Osteocyte (in vitro differentiated cells): ENCODE results near the gene RGS11. TPM values are rescaled to one million over a fixed set of nuclear protein-coding genes. Genes with fewer than 3 reads are reported as not detected.
"Not testable (repeated sequence)": the region's sequence is repeated elsewhere in the genome, so short reads cannot be mapped to it uniquely, and the experiment has no call there.

Source experiments
- DNase-seq: peaks from one replicate; pipeline ENCODE4 v3.0.0; 2021; ENCODE audit warnings: mixed read lengths; ENCODE audit not compliant: unreplicated experiment; ENCODE audit errors: extremely low spot score
- H3K27ac Mint-ChIP-seq: one replicate; pipeline ENCODE4 v1.8.0; 2021; ENCODE audit warnings: mild to moderate bottlenecking, mixed read lengths; ENCODE audit not compliant: unreplicated experiment
- H3K27me3 Mint-ChIP-seq: one replicate; pipeline ENCODE4 v1.8.0; 2021; ENCODE audit warnings: mixed read lengths; ENCODE audit not compliant: unreplicated experiment
- H3K36me3 Mint-ChIP-seq: one replicate; pipeline ENCODE4 v1.8.0; 2021; ENCODE audit warnings: mixed read lengths; ENCODE audit not compliant: unreplicated experiment
- H3K4me1 Mint-ChIP-seq: one replicate; pipeline ENCODE4 v1.8.0; 2021; ENCODE audit warnings: mixed read lengths; ENCODE audit not compliant: unreplicated experiment
- H3K4me3 Mint-ChIP-seq: one replicate; pipeline ENCODE4 v1.8.0; 2021; ENCODE audit warnings: mild to moderate bottlenecking, moderate library complexity, mixed read lengths; ENCODE audit not compliant: unreplicated experiment
- H3K9me3 Mint-ChIP-seq: one replicate; pipeline ENCODE4 v1.8.0; 2021; ENCODE audit warnings: mixed read lengths; ENCODE audit not compliant: unreplicated experiment
- total RNA-seq: library from RNA; stranded (reverse); gene quantifications from 2 replicates; pipeline ENCODE4 v1.2.1, GENCODE V29; 2021
- TF ChIP-seq, protein P1 (sequence below): fragments of 200-600 bp; sonication (generic); IDR thresholded peaks from 2 replicates; pipeline ENCODE4 v1.5.0; 2021; ENCODE audit warnings: antibody characterized with exemption, mild to moderate bottlenecking, moderate library complexity

The RGS11 gene
- total RNA-seq, 1 donor from 2014 or later, result 9.5 TPM

DNA sequence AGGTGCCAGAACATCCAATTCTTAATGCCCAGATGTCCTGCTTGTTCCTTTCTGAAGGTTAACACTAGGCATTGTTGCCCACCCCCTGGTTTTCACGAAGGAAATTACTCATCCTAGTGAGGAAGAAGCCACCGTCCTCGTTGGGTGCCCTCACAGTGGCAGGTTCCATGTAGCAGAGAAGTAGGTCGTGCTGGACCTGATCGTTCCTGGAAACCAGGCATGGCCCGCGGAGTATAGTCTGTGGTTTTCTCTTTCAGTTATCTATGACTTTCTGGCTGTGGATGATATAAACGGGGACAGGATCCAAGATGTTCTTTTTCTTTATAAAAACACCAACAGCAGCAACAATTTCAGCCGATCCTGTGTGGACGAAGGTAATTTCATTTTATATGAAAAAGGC is 16.5 kb downstream of the RGS11 start:
- peaks cover 33% of the 10 kb centered on the region for H3K36me3 Mint-ChIP-seq
- H3K4me3 Mint-ChIP-seq, result no peak overlapping the region
- no peaks in the 10 kb centered on the region for H3K9me3 Mint-ChIP-seq
- TF ChIP-seq, protein P1, sequence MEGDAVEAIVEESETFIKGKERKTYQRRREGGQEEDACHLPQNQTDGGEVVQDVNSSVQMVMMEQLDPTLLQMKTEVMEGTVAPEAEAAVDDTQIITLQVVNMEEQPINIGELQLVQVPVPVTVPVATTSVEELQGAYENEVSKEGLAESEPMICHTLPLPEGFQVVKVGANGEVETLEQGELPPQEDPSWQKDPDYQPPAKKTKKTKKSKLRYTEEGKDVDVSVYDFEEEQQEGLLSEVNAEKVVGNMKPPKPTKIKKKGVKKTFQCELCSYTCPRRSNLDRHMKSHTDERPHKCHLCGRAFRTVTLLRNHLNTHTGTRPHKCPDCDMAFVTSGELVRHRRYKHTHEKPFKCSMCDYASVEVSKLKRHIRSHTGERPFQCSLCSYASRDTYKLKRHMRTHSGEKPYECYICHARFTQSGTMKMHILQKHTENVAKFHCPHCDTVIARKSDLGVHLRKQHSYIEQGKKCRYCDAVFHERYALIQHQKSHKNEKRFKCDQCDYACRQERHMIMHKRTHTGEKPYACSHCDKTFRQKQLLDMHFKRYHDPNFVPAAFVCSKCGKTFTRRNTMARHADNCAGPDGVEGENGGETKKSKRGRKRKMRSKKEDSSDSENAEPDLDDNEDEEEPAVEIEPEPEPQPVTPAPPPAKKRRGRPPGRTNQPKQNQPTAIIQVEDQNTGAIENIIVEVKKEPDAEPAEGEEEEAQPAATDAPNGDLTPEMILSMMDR, result no peak
- DNase-seq, result no peak
- no peaks in the 10 kb centered on the region for H3K4me1 Mint-ChIP-seq
- H3K27me3 Mint-ChIP-seq, result no peaks in the 10 kb centered on the region
- no peak overlapping the region for H3K27ac Mint-ChIP-seq

DNA sequence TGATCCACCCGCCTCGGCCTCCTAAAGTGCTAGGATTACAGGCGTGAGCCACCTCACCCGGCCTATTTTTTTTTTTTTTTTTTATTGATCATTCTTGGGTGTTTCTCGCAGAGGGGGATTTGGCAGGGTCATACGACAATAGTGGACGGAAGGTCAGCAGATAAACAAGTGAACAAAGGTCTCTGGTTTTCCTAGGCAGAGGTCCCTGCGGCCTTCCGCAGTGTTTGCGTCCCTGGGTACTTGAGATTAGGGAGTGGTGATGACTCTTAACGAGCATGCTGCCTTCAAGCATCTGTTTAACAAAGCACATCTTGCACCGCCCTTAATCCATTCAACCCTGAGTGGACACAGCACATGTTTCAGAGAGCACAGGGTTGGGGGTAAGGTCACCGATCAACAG is 17.7 kb downstream of the RGS11 start:
- not testable (repeated sequence) for H3K4me3 Mint-ChIP-seq, H3K9me3 Mint-ChIP-seq, H3K27me3 Mint-ChIP-seq, H3K4me1 Mint-ChIP-seq, DNase-seq, H3K27ac Mint-ChIP-seq
- H3K36me3 Mint-ChIP-seq, result peaks cover 35% of the 10 kb centered on the region

DNA sequence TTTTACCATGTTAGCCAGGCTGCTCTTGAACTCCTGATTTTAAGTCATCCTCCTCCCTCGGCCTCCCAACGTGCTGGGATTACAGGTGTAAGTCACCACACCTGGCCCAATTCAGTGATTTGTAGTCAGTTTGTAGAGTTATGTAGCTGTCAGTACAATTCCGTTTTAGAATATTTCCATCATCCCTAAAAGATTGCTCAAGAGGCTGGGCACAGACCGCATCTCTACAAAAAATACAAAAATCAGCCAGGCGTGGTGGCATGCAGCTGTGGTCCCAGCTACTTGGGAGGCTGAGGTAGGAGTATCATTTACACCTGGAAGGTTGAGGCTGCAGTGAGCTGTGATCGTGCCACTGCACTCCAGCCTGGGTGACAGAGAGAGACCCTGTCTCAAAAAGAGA is 20.6 kb downstream of the RGS11 start:
- H3K4me3 Mint-ChIP-seq, result no peak overlapping the region
- H3K9me3 Mint-ChIP-seq, result no peaks in the 10 kb centered on the region
- no peaks in the 10 kb centered on the region for H3K4me1 Mint-ChIP-seq
- H3K27ac Mint-ChIP-seq, result no peak overlapping the region
- peaks cover 35% of the 10 kb centered on the region for H3K36me3 Mint-ChIP-seq
- TF ChIP-seq, protein P1, result no peak
- no peak for DNase-seq
- H3K27me3 Mint-ChIP-seq, result no peaks in the 10 kb centered on the region

DNA sequence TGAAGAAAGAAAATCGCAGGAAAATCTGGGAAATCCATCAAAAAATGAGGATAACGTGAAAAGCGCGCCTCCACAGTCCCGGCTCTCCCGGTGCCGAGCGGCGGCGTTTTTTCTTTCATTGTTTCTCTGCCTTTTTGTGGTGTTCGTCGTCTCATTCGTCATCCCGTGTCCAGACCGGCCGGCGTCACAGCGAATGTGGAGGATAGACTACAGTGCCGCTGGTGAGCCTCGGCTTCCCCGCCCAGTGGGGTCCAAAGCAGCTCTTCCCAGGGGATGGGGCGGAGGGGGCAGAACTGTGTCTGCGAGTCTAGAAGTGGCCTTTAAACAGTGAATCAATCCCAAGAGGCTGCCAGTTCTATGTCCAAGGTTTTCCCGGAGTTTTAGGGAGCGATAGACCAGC is 21.3 kb downstream of the RGS11 start:
- Mint-ChIP-seq H3K27me3 (no peaks in the 10 kb centered on the region), H3K36me3 (peaks cover 34% of the 10 kb centered on the region), H3K9me3 (no peaks in the 10 kb centered on the region), H3K27ac (no peak overlapping the region), H3K4me3 (no peak overlapping the region), H3K4me1 (no peaks in the 10 kb centered on the region)
- no peak for DNase-seq
- TF ChIP-seq, protein P1, result no peak

DNA sequence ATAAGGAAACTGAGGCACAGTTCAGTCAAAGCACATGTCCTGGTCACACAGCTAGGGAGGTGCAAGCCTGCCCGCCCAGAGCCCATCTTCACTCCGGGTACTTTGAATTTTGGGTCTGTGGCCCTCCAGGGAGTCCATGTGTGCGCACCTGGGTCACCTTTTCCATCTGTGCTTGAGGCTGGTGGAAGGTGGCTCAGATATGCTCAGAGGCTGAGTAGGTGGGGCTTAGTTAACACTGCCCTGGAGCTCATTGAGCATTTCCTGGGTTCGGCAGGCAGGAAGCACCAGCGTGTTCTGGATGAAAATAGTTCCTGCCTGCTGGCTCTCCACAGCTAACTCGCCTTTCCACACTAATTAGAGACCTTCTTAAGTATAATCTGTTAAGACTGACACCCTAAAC is 21.9 kb downstream of the RGS11 start:
- Mint-ChIP-seq H3K27me3 (no peaks in the 10 kb centered on the region), H3K9me3 (no peaks in the 10 kb centered on the region), H3K27ac (no peak overlapping the region), H3K4me3 (no peak overlapping the region), H3K36me3 (peaks cover 28% of the 10 kb centered on the region), H3K4me1 (no peaks in the 10 kb centered on the region)
- TF ChIP-seq, protein P1, result no peak
- DNase-seq, result no peak
